ENCODE results near the gene FLCN. TPM values are rescaled to one million over a fixed set of nuclear protein-coding genes. Genes with fewer than 3 reads are reported as not detected.

Gene FLCN
- total RNA-seq, 1 experiment from 2014 or later: 38.8 TPM

DNA sequence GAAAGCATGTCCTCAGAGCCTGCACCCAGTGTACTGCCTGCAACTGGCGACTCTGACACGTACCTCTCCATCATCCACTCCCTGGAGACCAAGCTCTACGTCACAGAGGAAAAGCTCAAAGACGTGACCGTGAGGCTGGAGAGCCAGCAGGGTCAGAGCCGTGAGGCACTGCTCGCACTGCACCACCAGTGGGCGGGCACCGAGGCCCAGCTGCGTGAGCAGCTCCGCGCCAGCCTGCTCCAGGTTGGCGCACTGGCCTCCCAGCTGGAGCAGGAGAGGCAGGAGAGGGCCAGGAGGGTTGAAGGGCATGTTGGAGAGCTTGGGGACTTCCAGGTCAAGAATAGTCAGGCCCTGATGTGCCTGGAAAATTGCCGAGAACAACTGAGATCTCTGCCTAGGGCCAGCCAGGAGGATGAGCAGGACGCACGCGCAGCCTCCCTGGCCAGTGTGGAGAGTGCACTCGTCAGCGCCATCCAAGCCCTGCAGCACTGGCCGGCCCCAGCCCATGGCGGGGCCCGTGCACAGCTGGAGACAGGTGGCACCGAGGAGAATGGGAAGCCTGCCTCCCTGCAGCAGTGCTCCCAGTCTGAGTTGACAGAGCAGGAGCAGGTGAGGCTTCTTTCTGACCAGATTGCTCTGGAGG lies 71.2 kb downstream of the FLCN start:
- Histone ChIP-seq H3K4me3 (no peak overlapping the region), H3K27ac (no peak overlapping the region), H4K20me1 (ENCODE audit: insufficient read depth) (peaks cover 81% of the 10 kb centered on the region), H3K36me3 (ENCODE audit: low read depth) (peaks cover 68% of the 10 kb centered on the region), H3K4me1 (replicated peaks; ENCODE audit: insufficient read depth) (no peaks in the 10 kb centered on the region), H2AFZ (no peak overlapping the region), H3F3A (ENCODE audit: insufficient read depth, low read depth) (peaks cover 57% of the 10 kb centered on the region), H3K4me2 (no peak overlapping the region), H3K27me3 (ENCODE audit: insufficient read depth, low read depth) (no peaks in the 10 kb centered on the region), H3K9me2 (ENCODE audit: insufficient read depth) (no peaks in the 10 kb centered on the region), H3K79me2 (ENCODE audit: low read depth) (0 out of 2 replicates have a peak, but pooled peaks cover 5% of the 10 kb centered on the region), H3K9me3 (ENCODE audit: insufficient read depth, low read depth) (no peaks in the 10 kb centered on the region)
- TF ChIP-seq, protein P1, sequence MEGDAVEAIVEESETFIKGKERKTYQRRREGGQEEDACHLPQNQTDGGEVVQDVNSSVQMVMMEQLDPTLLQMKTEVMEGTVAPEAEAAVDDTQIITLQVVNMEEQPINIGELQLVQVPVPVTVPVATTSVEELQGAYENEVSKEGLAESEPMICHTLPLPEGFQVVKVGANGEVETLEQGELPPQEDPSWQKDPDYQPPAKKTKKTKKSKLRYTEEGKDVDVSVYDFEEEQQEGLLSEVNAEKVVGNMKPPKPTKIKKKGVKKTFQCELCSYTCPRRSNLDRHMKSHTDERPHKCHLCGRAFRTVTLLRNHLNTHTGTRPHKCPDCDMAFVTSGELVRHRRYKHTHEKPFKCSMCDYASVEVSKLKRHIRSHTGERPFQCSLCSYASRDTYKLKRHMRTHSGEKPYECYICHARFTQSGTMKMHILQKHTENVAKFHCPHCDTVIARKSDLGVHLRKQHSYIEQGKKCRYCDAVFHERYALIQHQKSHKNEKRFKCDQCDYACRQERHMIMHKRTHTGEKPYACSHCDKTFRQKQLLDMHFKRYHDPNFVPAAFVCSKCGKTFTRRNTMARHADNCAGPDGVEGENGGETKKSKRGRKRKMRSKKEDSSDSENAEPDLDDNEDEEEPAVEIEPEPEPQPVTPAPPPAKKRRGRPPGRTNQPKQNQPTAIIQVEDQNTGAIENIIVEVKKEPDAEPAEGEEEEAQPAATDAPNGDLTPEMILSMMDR (conservative IDR thresholded peaks at IDR 0.05): no peak
- TF ChIP-seq EZH2 (IDR thresholded peaks at IDR 0.05; ENCODE audit: low read depth): no peak
- intact Hi-C loops (cut with micrococcal nuclease; ENCODE audit: unreplicated experiment): no loop called here
- ChIA-PET POLR2A (ENCODE audit: unreplicated experiment) (no interaction called here), CTCF (no interaction called here)
- no TSS peak for BruUV-seq (replicated peaks)
- DNase-seq: no peak

DNA sequence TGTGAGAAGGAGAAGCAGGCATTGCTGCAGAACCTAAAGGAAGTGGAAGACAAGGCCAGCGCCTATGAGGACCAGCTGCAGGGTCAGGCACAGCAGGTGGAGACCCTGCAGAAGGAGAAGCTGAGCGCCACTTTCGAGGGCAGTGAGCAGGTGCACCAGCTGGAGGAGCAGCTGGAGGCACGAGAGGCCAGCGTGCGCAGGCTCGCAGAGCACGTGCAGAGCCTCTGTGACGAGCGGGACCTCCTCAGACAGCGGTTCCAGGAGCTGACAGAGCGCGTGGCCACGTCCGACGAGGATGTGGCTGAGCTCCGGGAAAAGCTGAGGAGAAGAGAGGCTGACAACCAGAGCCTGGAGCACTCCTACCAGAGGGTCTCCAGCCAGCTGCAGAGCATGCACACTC lies 72.3 kb downstream of the FLCN start:
- Histone ChIP-seq H3K79me2 (ENCODE audit: low read depth) (0 out of 2 replicates have a peak, but pooled peaks cover 5% of the 10 kb centered on the region), H3F3A (ENCODE audit: insufficient read depth, low read depth) (peaks cover 51% of the 10 kb centered on the region), H3K27ac (no peak overlapping the region), H3K4me3 (no peak overlapping the region), H3K36me3 (ENCODE audit: low read depth) (peaks cover 70% of the 10 kb centered on the region), H3K9me3 (ENCODE audit: insufficient read depth, low read depth) (no peaks in the 10 kb centered on the region), H3K9me2 (ENCODE audit: insufficient read depth) (no peaks in the 10 kb centered on the region), H3K4me1 (replicated peaks; ENCODE audit: insufficient read depth) (no peaks in the 10 kb centered on the region), H2AFZ (no peak overlapping the region), H3K4me2 (no peak overlapping the region), H4K20me1 (ENCODE audit: insufficient read depth) (peaks cover 90% of the 10 kb centered on the region), H3K27me3 (ENCODE audit: insufficient read depth, low read depth) (no peaks in the 10 kb centered on the region)
- ChIA-PET CTCF (no interaction called here), POLR2A (ENCODE audit: unreplicated experiment) (interaction anchor here (0.6 kb wide), 1 partner anchor 24 kb away, joined by 17 read pairs; no protein-coding TSS in a partner anchor)
- intact Hi-C loops (cut with micrococcal nuclease; ENCODE audit: unreplicated experiment): no loop called here
- no peak for TF ChIP-seq EZH2 (IDR thresholded peaks at IDR 0.05; ENCODE audit: low read depth)
- TF ChIP-seq, protein P1 (conservative IDR thresholded peaks at IDR 0.05): no peak
- no peak for DNase-seq
- BruUV-seq (replicated peaks): no TSS peak

DNA sequence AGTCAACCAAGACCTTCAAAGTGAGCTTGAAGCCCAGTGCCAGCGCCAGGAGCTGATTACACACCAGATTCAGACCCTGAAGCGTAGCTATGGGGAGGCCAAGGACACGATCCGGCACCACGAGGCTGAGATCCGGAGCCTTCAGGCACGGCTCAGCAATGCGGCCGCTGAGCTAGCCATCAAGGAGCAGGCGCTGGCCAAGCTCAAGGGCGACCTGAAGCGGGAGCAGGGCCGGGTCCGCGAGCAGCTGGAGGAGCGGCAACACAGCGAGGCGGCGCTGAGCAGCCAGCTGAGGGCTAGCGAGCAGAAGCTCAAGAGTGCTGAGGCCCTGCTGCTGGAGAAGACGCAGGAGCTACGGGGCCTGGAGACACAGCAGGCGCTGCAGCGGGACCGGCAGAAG lies 72.8 kb downstream of the FLCN start:
- Histone ChIP-seq H3K9me2 (ENCODE audit: insufficient read depth) (no peaks in the 10 kb centered on the region), H3K79me2 (ENCODE audit: low read depth) (0 out of 2 replicates have a peak, but pooled peaks cover 5% of the 10 kb centered on the region), H3K4me1 (replicated peaks; ENCODE audit: insufficient read depth) (no peaks in the 10 kb centered on the region), H3K27me3 (ENCODE audit: insufficient read depth, low read depth) (no peaks in the 10 kb centered on the region), H3F3A (ENCODE audit: insufficient read depth, low read depth) (peaks cover 46% of the 10 kb centered on the region), H3K27ac (no peak overlapping the region), H3K9me3 (ENCODE audit: insufficient read depth, low read depth) (no peaks in the 10 kb centered on the region), H3K4me2 (no peak overlapping the region), H3K36me3 (ENCODE audit: low read depth) (peaks cover 70% of the 10 kb centered on the region), H2AFZ (no peak overlapping the region), H3K4me3 (no peak overlapping the region), H4K20me1 (ENCODE audit: insufficient read depth) (peaks cover 87% of the 10 kb centered on the region)
- intact Hi-C loops (cut with micrococcal nuclease; ENCODE audit: unreplicated experiment): no loop called here
- no peak for DNase-seq
- no TSS peak for BruUV-seq (replicated peaks)
- ChIA-PET CTCF (no interaction called here), POLR2A (ENCODE audit: unreplicated experiment) (interaction anchor here (0.6 kb wide), 1 partner anchor 25 kb away, joined by 17 read pairs; no protein-coding TSS in a partner anchor)
- TF ChIP-seq, protein P1 (conservative IDR thresholded peaks at IDR 0.05): no peak
- no peak for TF ChIP-seq EZH2 (IDR thresholded peaks at IDR 0.05; ENCODE audit: low read depth)

Other genes with a start within 250 kb of the FLCN start
- gene MPRIP, start 194.7 kb downstream of the FLCN start, total RNA-seq (2021): 411 and 443 TPM in 2 replicates
- 4.1 and 5.0 TPM in 2 replicates for gene PLD6, start 30.8 kb downstream of the FLCN start, total RNA-seq (2021)
- gene COPS3, start 44.1 kb upstream of the FLCN start, total RNA-seq (2021): 57.7 and 87.6 TPM in 2 replicates
- gene NT5M, start 66.2 kb upstream of the FLCN start, total RNA-seq (2021): 6.2 and 9.6 TPM in 2 replicates
- gene MED9, start 239.8 kb upstream of the FLCN start, total RNA-seq (2021): 14.6 and 15.8 TPM in 2 replicates

All from PC-9 (cell line).